AG20443 (cell line): ENCODE results near the gene PGF.
"Not testable (repeated sequence)": the region's sequence is repeated elsewhere in the genome, so short reads cannot be mapped to it uniquely, and the experiment has no call there.

Experiments
- DNase-seq: peaks from one replicate; pipeline ENCODE4 v3.0.0; 2012; ENCODE audit warnings: low spot score, mixed read lengths

PGF gene

GRCh38 chr14:74955229-74956026, at the start of gene PGF:
PGF (minus strand) TSS chr14:74955597; CDS start chr14:74955242, 355 bp downstream.
- peak; percentile 90 for DNase-seq

- DNase-seq: no peak
Measured at GRCh38 chr14:75003250-75004027, 48.0 kb upstream of the PGF start.

GRCh38 chr14:75002392-75003249, 47.2 kb upstream of the PGF start, which contains the start of gene EIF2B2:
EIF2B2 (plus strand) TSS chr14:75002921; CDS start chr14:75002991, 70 bp downstream.
- DNase-seq: peak; percentile 97

- DNase-seq: no peak
Measured at GRCh38 chr14:75001899-75002298, 46.5 kb upstream of the PGF start.

- DNase-seq: no peak
Measured at GRCh38 chr14:75001261-75001660, 45.9 kb upstream of the PGF start.

- not testable (repeated sequence) for DNase-seq
Measured at GRCh38 chr14:74995781-74996180, 40.4 kb upstream of the PGF start.

GRCh38 chr14:74994182-74994581, 38.8 kb upstream of the PGF start:
- DNase-seq: not testable (repeated sequence)

GRCh38 chr14:74988993-74989392, 33.6 kb upstream of the PGF start:
- peak; percentile 4 for DNase-seq

GRCh38 chr14:74988131-74988530, 32.7 kb upstream of the PGF start:
- DNase-seq: peak; percentile 41

- DNase-seq: peak; percentile 1
Measured at GRCh38 chr14:74985806-74986205, 30.4 kb upstream of the PGF start.

- DNase-seq: peak; percentile 3
Measured at GRCh38 chr14:74985028-74985310, 29.6 kb upstream of the PGF start.

- DNase-seq: peak; percentile 2
Measured at GRCh38 chr14:74984236-74985027, 29.0 kb upstream of the PGF start.

- no peak for DNase-seq
Measured at GRCh38 chr14:74983343-74983742, 27.9 kb upstream of the PGF start.

- DNase-seq: peak; percentile 0
Measured at GRCh38 chr14:74982661-74983060, 27.3 kb upstream of the PGF start.

GRCh38 chr14:74981833-74982232, 26.4 kb upstream of the PGF start:
- peak; percentile 2 for DNase-seq

- DNase-seq: no peak
Measured at GRCh38 chr14:74981462-74981782, 26.0 kb upstream of the PGF start.

- DNase-seq: peak; percentile 56
Measured at GRCh38 chr14:74980731-74981461, 25.5 kb upstream of the PGF start.

- DNase-seq: peak; percentile 6
Measured at GRCh38 chr14:74980398-74980730, 25.0 kb upstream of the PGF start.

GRCh38 chr14:74979442-74980397, 24.3 kb upstream of the PGF start:
- peak; percentile 51 for DNase-seq

GRCh38 chr14:74979029-74979428, 23.6 kb upstream of the PGF start:
- peak; percentile 8 for DNase-seq
